T-helper 22 cell (primary cell): ENCODE results near the gene CYP26A1.

ENCODE experiments used
- DNase-seq: peaks from one replicate; pipeline ENCODE4 v3.0.0-alpha.2; 2020; ENCODE audit warnings: low read depth

The CYP26A1 gene

DNA sequence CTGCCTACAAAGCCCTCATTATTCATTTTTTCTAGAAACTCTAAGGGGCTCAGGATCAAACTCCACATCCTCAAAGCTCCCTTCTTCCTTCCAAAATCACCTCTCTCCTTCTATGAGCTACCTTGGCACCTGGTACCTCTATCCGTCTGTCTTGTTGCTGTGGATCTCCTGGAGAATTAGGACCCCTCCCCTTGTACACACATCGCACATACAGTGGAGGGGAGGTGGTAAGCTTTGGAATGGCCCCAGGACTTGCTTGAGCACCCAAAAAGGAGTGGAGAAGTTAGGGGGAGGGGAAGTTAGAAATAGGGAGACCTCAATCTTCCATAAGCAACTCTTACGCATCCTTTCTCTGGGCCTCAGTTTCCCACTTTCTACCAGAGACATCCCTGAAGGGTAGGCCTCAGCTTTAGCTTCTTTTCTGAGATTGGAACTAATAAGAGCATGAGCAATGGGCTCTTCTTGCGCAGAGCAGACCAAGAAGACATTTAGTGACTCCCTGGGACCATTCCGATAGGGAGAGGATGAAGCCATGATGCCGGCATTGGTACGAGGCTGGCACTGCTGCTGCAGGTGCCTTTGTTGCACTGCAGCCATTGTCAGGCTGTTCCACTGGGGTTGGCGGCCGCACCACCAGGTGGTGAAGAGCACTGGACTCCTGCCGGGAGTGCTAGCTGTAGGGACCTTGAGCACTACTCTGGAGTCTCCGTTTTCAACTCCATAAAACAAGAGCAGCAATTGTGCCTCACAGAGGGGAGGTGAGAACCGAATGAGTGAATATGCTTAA, 8.6 kb upstream of the CYP26A1 start:
- no peak for DNase-seq

GRCh38 chr10:93065675-93066543, 7.8 kb upstream of the CYP26A1 start:
- DNase-seq: no peak

DNA sequence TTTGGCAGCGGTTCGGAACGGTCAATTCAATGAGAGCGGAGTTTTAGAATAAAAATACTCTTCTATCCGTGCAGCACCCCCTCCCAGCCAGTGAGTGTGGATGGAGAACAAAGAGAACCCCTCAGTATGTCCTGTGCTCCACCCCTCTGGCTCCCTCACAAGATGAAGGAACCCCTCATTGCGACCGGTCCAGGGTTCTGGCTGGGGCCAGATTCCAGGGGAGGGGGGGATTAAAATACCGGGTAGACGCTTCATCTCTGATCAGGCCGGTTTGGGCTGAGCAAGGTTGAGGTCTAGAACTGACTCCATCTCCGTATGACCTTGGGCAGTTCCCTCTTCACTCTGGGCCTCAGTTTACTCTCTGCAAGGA, 7.2 kb upstream of the CYP26A1 start:
- DNase-seq: no peak

- DNase-seq: no peak
Observed at GRCh38 chr10:93067443-93068365, 6.0 kb upstream of the CYP26A1 start.

DNA sequence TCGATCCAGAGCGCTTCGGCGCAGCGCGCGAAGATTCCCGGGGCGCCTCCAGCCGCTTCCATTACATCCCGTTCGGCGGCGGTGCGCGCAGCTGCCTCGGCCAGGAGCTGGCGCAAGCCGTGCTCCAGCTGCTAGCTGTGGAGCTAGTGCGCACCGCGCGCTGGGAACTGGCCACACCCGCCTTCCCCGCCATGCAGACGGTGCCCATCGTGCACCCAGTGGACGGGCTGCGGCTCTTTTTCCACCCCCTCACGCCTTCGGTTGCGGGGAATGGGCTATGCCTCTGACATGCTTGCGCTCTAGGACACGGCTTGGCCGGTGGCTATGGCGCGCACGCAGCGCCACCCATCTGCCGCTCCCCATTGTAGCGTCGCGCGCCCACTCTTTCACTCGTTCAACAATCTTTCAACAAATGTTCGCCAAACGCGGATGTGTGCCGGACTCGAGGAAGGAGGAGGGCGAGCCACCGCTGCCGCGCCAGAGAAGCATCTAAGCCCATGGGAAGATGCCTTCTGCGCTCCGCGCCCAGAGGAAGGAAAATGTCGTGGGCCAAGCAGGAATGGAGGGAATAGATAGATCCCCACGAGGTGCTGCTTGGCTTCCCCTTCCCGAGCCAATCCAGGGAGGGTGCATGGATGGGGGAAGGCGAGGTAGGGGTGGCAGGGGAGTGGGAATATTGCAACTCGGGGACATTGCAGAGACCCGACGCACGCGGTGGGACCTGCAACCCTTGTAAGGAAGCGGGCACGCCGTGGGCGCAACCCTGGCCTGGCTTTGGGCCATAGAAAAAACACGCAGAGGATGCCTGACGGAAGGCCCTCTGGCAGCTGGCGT, 5.1 kb upstream of the CYP26A1 start:
- DNase-seq: no peak

DNA sequence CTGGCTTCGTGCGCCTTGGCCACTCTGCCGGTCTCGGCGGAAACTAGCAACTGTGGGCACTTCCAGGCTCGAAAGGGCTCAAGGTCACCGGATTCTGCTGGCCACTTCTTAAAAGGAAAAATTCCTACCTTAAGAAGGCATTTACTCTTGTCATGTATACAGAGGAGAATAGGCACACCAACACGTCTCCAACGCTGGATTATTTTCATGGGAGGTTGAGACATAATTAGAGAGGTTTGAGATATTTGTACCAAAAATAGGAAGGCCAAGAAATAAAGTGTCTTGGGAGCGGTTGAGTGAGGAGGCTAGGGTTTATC, 4.5 kb upstream of the CYP26A1 start:
- DNase-seq: no peak

- no peak for DNase-seq
Observed at GRCh38 chr10:93070378-93071176, 3.1 kb upstream of the CYP26A1 start.

- no peak for DNase-seq
Observed at GRCh38 chr10:93071177-93071472, 2.6 kb upstream of the CYP26A1 start.

GRCh38 chr10:93071674-93072224, 1.9 kb upstream of the CYP26A1 start:
- DNase-seq: no peak

GRCh38 chr10:93072225-93072712, 1.4 kb upstream of the CYP26A1 start:
- DNase-seq: no peak

GRCh38 chr10:93072713-93073538, 767 bp upstream of the CYP26A1 start:
- no peak for DNase-seq

- DNase-seq: no peak
Observed at GRCh38 chr10:93074147-93074596, 479 bp downstream of the CYP26A1 start.

DNA sequence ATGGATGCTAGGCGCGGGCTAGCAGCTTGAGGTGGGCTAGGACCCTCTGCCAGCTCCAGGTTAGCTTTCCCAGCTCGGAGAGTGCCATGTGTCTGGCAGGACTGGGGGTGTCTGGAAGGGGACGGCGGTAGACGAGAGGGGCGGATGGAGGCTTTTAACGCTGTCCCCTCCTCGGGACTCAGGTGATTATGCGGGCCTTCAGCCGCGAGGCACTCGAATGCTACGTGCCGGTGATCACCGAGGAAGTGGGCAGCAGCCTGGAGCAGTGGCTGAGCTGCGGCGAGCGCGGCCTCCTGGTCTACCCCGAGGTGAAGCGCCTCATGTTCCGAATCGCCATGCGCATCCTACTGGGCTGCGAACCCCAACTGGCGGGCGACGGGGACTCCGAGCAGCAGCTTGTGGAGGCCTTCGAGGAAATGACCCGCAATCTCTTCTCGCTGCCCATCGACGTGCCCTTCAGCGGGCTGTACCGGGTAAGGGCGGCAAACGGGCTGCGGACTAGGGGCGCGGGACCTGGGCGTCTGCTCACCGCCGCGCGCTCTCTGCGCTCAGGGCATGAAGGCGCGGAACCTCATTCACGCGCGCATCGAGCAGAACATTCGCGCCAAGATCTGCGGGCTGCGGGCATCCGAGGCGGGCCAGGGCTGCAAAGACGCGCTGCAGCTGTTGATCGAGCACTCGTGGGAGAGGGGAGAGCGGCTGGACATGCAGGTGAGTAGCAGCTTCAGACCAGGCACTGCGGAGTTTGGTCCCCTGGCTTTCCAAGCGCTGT, 1.1 kb downstream of the CYP26A1 start:
- no peak for DNase-seq

DNA sequence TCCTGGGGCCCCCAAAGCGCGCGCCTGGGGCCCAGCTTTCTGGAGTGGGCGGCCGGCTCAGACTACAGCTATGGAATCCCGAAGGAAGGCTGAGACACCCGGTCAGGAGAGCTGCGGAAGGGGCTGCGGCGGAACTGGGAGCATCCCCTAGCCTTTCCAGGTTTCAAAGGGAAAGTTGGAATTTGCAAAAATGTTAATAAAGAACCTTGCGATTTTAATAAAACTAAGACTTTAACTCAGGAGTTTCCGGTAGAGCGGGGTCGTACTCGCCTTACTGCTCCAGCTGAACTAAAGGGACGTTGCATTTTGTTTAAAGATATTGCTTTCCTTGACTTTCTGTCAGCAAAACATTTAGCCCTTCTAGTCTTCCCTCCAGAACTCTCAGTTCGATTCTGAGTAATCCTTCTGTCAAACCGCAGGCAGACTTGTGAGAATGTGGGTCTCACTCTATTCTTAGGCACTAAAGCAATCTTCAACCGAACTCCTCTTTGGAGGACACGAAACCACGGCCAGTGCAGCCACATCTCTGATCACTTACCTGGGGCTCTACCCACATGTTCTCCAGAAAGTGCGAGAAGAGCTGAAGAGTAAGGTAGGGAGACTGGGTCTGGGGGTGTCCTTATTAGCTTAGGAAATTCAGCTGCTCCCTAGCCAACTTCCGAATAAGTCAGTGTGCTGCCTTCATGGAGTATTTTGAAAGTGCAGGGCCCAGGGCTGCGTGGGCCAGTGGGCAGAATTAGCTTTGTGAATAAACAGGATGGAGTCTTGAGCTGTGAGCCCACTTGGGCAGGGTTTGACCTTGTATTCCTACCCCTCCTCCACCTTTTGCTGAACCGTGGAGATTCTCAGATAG, 1.9 kb downstream of the CYP26A1 start:
- no peak for DNase-seq

- no peak for DNase-seq
Observed at GRCh38 chr10:93076871-93077270, 3.2 kb downstream of the CYP26A1 start.

GRCh38 chr10:93077860-93078337, 4.2 kb downstream of the CYP26A1 start:
- no peak for DNase-seq

DNA sequence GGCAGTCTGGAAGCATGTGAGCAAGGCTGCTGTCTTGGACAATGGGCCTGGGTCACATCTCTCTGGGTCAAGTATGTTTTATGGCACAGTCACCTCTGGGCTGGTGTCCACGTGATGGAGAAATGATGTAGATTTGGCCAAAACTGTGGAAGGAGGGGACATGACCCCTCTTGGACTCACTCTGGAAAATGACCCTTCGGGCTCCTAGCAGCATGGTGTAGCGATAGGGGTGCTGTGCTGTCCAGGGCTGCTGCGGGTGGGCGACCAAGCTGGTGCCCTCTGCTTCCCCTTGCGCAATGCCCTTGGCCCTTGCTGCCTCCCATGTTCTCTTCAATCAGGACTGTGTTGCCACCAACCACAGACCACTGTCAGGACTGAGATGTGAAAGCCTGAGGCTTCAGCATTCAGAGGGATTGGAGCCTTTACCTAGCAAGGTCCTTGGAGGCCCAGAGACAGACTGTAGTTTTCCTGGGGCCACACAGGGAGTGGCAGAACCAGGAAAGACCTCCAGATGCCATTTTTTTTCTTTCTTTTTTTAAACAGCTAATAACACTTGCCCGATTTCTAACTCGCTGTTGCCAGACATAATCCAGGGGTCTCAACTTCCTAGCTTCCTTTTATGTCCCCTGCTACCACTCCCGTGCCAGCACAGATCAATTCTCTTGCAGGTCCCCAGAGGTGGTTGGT, 6.1 kb downstream of the CYP26A1 start:
- no peak for DNase-seq
